Measurements from ENCODE around the gene MYOF. TPM values are rescaled to one million over a fixed set of nuclear protein-coding genes. Genes with fewer than 3 reads are reported as not detected.

The MYOF gene
- total and polyA plus RNA-seq, 2 of the 8 experiments (the other 6 are each of a cell fraction or from before 2014, with no cell fraction given), result 0.98 to 2.3 TPM

GRCh38 chr10:93465806-93466675, 16.1 kb downstream of the MYOF start:
- Histone ChIP-seq H2BK5ac (ENCODE audit: low read depth, low read length) (no peak overlapping the region), H3K4me3 (ENCODE audit: extremely low read depth in 1 of 4, insufficient read depth in 2 of 4, low read depth in 3 of 4, low read length in 4 of 4) (no peak overlapping the region), H2AK5ac (ENCODE audit: low read depth, low read length) (no peak overlapping the region), H3K14ac (ENCODE audit: insufficient read length) (no peak overlapping the region), H3K23me2 (ENCODE audit: low read depth, low read length) (no peaks in the 10 kb centered on the region), H2BK20ac (ENCODE audit: low read length) (no peak overlapping the region), H3K9ac (replicated peaks in 1 of 4; ENCODE audit: extremely low read depth in 1 of 4, low read depth in 3 of 4, low read length in 3 of 4) (no peak overlapping the region), H3K36me3 (ENCODE audit: control insufficient read depth in 2 of 4, insufficient read depth in 4 of 4, low read length in 3 of 4) (no peaks in the 10 kb centered on the region), H3K27ac (ENCODE audit: low read depth, low read length) (no peak overlapping the region), H3K4me1 (replicated peaks in 1 of 4; ENCODE audit: control insufficient read depth in 3 of 4, insufficient read depth in 4 of 4, low read length in 3 of 4) (no peaks in the 10 kb centered on the region; a peak in 2 of 7 replicates), H3K4ac (replicated peaks; ENCODE audit: insufficient read length, low read depth, low read length) (no peak overlapping the region), H4K91ac (replicated peaks; ENCODE audit: insufficient read length, low read length) (no peak overlapping the region), H3K9me3 (ENCODE audit: insufficient read depth in 2 of 2, low read depth in 1 of 2, low read length in 1 of 2) (no peaks in the 10 kb centered on the region), H3K23ac (ENCODE audit: insufficient read length) (no peak overlapping the region), H3K27me3 (replicated peaks in 1 of 4; ENCODE audit: control insufficient read depth in 3 of 4, extremely low read depth in 1 of 4, insufficient read depth in 3 of 4, low read length in 3 of 4) (no peaks in the 10 kb centered on the region), H2BK12ac (ENCODE audit: low read depth, low read length) (no peak overlapping the region), H3K79me1 (ENCODE audit: low read depth, low read length) (no peaks in the 10 kb centered on the region), H3K79me2 (ENCODE audit: control insufficient read depth in 1 of 2, insufficient read depth in 2 of 2, low read length in 2 of 2) (no peaks in the 10 kb centered on the region), H4K20me1 (replicated peaks in 1 of 2; ENCODE audit: control insufficient read depth in 1 of 2, insufficient read depth in 2 of 2, low read length in 2 of 2) (no peaks in the 10 kb centered on the region), H4K5ac (ENCODE audit: insufficient read length, low read depth, low read length) (no peak overlapping the region), H3K4me2 (ENCODE audit: insufficient read depth in 1 of 2, low read depth in 2 of 2, low read length in 2 of 2) (no peak overlapping the region), H2BK120ac (replicated peaks; ENCODE audit: low read depth, low read length) (no peak overlapping the region), H2AFZ (ENCODE audit: low read length) (no peak overlapping the region), H4K8ac (ENCODE audit: extremely low read depth, insufficient read depth, low read length) (peak overlapping the region; percentile 40), H2BK15ac (ENCODE audit: low read length) (no peak overlapping the region), H3K18ac (ENCODE audit: extremely low read depth, low read length) (no peak overlapping the region; the same call in 1 of the 2 replicates), H3K56ac (replicated peaks; ENCODE audit: insufficient read length, low read depth, low read length) (no peak overlapping the region)
- POLR2A ChIA-PET (ENCODE audit: partially characterized antibody), result interaction anchor here (1.1 to 1.3 kb wide), 2 partner anchors 28 to 30 kb away, joined by 3 to 4 read pairs; partner anchors contain the start of gene CEP55
- FAIRE-seq (no peak), DNase-seq (ENCODE audit: low read depth in 1 of 2, low spot score in 2 of 2) (no peak)
- CTCF ChIA-PET (ENCODE audit: partially characterized antibody), result interaction anchor here (0.6 to 3.1 kb wide), 3 partner anchors 16 to 90 kb away, joined by 3 to 20 read pairs (median 3); partner anchors contain the start of gene MYOF
- 77% methylated on average over 8 of the region's 8 CpGs; no CpG with 5 or more reads in 1 of the 2 experiments for WGBS, 2 experiments (ENCODE audit: extremely low coverage in 1 of 2, insufficient coverage in 1 of 2, insufficient read length in 1 of 2, insufficient replicate concordance in 2 of 2, low coverage in 1 of 2, low lambda C conversion rate in 2 of 2, missing lambda C conversion rate in 1 of 2)
- no peak for TF ChIP-seq RBBP5 (IDR thresholded peaks at IDR 0.05; ENCODE audit: borderline replicate concordance, low read depth, low read length)
- no peak for TF ChIP-seq MAX (IDR thresholded peaks at IDR 0.05)
- no peak for TF ChIP-seq EZH2 (IDR thresholded peaks at IDR 0.05; ENCODE audit: low read depth, low read length, severe bottlenecking)
- TF ChIP-seq CTCF (IDR thresholded peaks at IDR 0.05; ENCODE audit: control extremely low read depth in 1 of 3, insufficient read depth in 1 of 3, low read depth in 1 of 3, low read length in 3 of 3), result no peak
- TF ChIP-seq TBP (IDR thresholded peaks at IDR 0.05; ENCODE audit: low read depth, low read length), result no peak
- no peak for TF ChIP-seq SUZ12 (IDR thresholded peaks at IDR 0.05; ENCODE audit: low read length)
- TF ChIP-seq ZNF274 (IDR thresholded peaks at IDR 0.05; ENCODE audit: borderline replicate concordance, extremely low read depth, low read length), result no peak
- TF ChIP-seq CREB1 (IDR thresholded peaks at IDR 0.05), result no peak
- no peak for TF ChIP-seq NANOG (IDR thresholded peaks at IDR 0.05; ENCODE audit: insufficient read depth, low read depth, low read length, poor library complexity, severe bottlenecking)
